NCI-H1092 treated with DMSO at 0.1 percent for 48 hours (cell line): ENCODE data around the gene CLDND1.

ENCODE experiments used
- DNase-seq: peaks from one replicate; lab custom pipeline; 2025; lab: John Stamatoyannopoulos, UW

Gene CLDND1

DNA sequence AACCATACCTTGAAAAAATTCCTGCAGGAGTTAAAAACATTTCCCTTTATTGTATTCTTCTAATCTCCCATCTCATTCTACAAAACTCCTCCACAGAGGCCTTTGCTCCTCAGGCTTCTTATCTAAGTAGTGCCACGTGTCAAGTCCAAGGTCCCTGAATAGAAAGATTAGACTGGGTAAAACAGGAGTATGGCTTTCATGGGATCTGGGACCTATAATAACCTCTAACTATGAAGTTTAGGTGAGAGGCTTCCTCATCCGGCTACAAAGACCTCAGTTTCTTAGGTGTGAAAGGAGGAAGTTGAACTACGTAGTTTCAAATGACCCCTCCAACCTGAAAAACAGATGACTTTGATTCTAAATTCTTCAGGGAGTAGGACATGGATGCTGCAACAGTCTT, 29.1 kb upstream of the CLDND1 start:
- DNase-seq = no peak

DNA sequence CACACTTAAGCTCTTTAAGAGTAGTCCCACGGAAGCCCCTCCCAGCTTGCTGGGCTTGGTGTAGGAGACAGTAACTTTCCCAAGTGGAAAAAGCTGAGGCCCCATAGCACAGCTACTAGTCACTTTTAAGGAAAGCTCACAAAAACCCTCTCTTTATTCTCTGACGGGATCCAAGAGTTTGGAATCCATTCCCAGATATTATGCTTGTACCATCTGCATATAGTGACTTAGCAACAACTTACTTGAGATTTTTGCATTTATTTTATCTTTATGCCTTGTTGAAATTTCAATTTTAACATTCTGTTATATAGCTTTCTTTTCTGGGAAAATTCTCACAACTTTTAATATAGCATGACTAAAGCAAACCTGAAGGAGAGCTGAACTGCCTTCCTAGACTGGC, 28.5 kb upstream of the CLDND1 start:
- DNase-seq = no peak

DNA sequence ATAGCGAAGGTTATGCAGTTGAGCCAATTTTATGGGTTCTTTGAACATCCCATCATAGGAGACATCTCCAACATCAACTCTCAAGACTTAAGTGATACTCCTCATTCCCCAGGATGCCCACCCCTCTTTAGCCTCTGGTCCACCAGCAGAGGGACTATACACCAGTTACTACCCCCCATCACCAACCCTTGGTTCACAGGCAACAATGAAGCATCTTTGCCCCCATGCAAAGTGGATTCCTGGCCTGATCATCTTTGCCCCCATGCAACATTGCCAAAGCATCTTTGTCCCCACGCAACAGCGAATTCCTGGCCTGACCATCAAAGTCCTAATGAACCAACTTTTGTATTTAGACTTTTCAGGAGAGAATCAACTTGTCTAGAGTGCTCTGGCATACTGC, 28.1 kb upstream of the CLDND1 start:
- no peak for DNase-seq

DNA sequence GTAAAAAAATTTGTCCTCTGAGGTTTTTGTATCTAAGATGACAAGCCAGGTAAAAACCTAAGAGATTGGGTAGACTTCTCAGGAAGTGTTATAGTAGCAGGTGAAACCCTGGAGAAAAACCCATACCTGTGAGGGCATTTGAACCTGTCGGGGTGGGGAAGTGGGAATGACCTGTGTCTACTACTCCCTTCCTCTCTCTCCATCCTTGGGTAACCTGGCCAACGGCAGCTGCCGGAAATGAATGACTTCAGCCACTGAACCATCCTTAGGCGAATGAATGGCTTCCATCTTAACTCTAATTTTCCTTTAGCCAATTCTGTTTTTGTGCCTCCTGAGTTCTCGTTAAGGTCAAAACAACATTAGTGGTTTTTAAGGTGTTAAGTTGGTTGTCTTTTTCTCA, 25.8 kb upstream of the CLDND1 start:
- no peak for DNase-seq

DNA sequence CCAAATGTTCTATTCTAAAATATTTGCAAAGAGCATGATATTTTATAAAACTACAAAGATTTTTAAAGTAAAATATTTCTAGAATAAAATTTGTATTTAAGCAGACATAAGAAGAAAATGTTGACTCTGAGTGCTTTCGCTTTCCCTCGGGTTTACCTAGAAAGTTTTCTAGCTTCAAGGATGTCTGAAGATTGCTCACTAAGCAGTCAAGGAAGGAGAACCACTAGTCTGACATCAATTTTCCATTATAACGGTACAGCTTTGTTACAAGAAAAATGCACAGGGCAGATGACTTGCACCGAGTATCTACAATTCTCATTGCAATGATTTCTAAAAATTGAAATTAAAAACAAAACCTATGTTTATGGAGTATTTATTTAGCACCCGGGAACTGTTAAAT, 23.2 kb upstream of the CLDND1 start:
- DNase-seq = no peak

DNA sequence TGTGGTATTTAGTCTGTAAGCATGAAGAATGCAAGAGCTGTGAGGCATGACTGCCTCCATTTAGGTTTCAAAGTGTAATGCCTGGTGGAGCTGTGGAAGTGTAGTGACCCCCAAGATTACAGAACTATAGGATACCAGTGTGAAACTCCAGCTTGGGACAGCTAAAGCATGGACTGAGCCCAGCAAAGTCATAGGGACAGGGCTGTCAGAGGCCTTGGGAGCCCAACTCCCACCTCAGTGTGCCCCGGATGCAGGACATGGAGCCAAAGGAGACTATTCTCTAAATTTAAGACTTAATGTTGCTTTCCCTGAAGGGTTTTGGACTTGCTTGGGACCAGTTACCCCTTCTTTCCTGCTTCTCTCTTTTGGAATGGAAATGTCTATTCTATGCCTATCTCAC, 19.9 kb upstream of the CLDND1 start:
- no peak for DNase-seq

DNA sequence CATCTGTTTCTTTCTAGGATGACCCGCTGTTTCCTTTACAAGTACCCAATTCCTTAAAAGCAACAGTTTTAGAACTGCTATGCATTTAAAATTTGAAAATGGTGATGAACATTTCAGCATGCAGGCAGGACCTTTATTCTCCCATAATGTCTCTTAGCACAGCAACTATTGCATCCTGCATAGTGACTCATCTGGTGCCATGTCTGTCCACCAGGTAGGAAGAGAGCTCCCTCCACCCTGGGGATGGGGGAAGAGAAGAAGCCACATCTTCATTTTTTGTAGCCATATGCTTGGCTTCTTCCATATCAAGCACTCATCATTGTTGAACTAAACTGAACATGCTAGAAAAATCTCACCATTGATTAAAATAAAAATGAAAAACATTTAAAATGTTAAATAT, 19.0 kb upstream of the CLDND1 start:
- no peak for DNase-seq

DNA sequence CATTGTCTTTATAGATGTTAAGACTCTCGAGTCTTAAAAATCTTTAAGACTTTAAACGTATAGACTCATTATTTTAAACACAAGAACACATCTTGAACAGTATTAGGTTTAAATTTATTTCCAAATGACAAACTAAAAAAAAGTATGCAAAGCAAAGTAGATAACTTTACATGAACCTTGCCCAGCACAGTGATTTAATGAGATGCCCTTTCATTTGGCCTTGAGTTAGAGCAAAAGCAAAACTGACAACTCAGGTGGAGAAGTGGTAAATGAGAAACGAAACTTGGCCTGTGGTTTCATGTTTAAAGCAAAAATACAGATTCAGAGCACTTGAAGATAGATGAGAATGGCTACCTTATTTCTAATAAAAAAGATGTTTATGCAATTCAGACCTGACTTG, 17.6 kb upstream of the CLDND1 start:
- no peak for DNase-seq

DNA sequence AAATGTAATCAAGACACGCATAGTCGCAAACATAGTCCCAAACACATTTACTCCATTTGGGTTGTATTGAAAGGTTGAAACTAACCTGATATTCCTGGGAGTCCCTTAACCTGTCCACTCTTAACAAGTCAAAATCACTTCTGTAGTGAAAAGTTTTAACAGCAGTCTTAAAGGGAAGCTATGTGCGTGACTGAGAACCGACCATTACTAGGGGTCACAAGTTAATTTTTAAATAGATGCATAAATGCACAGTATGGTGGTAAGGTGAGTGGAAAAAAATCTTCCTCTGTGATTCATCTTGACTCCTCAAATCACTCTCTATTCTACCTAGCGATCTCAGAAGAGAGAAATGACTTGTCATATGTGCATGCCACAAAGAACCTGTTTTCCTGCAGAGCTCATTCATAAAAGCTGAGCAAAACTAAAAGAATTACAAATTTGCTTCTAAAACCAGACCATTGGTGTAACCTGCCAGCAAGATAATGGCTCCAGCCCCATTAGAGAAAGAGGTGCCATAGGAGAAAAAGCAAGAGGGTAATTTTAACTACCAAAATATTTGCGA, 13.8 kb upstream of the CLDND1 start:
- DNase-seq = no peak

DNA sequence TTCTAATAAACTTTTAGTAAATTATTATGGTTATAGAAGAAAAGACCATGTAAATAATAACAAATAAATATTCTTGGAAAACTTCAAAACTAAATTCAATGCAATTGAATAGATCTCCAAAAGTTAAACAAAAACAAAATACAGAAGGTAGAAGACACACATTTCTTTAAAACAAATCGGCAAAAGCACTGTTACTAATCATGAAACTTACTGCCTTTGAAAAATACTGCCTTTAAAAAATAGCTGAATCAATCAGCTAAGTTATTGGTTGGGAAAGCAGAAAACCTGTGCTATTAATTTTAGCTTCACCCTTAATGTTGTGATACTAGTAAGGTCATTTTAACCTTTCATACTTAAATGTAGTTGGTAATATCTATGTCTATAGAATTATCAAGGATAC, 12.0 kb upstream of the CLDND1 start:
- no peak for DNase-seq

DNA sequence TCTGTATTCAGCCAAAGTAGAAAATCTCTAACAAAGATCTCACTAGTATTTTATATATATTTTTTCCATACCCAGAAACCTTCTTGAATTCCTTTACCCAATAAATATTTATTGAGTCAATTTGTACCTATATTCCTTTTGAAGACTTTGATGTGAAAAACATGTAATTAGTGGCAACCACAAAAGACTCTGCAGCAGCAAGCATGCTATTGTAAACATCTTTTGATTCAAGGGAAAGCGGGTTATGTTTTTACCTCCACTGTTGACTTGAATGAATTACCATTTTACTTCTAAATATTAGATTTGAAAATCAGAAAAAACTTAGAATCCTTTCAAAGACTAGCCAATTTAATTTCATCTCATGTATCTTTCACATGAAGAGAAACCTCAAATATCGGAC, 11.5 kb upstream of the CLDND1 start:
- no peak for DNase-seq

DNA sequence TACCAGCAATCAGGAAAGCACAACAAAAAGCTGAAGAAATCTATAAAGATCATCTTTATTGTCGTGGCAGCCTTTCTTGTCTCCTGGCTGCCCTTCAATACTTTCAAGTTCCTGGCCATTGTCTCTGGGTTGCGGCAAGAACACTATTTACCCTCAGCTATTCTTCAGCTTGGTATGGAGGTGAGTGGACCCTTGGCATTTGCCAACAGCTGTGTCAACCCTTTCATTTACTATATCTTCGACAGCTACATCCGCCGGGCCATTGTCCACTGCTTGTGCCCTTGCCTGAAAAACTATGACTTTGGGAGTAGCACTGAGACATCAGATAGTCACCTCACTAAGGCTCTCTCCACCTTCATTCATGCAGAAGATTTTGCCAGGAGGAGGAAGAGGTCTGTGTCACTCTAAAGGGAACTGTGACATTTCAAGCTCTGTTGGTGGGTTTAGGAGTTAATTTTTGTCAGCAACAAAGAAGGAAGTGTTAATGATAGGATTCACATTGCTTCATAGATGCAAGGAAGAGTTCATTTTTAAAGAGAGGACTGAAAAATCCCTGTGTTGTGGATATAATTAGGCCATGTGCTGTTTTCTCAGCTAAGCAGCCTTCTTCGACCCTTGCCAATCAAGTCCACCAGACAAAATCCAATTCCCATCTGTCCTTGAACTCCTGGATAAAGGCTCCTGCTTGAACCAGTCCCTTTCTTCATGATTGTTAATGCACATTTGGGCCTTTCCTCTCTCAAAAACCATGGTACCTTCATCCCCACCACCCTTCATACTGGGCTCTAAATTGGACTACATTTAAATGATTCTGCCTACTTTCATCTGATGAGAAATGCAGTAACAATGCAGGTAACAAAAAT, 10.2 kb upstream of the CLDND1 start:
- DNase-seq = no peak

DNA sequence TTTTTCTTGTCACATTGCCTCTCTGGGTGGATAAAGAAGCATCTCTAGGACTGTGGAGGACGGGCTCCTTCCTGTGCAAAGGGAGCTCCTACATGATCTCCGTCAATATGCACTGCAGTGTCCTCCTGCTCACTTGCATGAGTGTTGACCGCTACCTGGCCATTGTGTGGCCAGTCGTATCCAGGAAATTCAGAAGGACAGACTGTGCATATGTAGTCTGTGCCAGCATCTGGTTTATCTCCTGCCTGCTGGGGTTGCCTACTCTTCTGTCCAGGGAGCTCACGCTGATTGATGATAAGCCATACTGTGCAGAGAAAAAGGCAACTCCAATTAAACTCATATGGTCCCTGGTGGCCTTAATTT, 9.6 kb upstream of the CLDND1 start:
- DNase-seq = no peak

DNA sequence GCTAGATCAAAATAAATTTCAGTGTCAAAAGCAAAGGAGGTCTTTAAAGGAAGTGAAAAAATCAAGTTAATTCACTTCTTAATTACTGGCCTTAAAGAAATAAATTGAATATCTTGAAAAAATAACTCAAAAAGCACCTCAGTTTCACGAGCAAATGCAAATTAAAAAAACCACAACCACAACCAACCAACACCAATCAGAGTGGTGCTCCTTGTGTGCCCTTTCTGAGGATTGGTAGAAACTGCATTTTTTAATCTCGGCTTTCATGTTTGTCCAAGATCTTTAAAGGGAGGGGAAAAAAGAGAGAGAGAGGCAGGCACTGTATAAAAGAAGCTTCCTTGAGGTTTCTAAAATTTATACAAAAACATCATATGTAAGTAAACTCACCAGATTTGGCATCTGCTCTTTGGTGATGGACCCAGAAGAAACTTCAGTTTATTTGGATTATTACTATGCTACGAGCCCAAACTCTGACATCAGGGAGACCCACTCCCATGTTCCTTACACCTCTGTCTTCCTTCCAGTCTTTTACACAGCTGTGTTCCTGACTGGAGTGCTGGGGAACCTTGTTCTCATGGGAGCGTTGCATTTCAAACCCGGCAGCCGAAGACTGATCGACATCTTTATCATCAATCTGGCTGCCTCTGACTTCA, 9.0 kb upstream of the CLDND1 start, which contains the start of gene GPR15:
Gene GPR15 (plus strand): TSS at position 357 of the 653 bp plus-strand sequence. CDS start 56 bp downstream, at position 413.
- DNase-seq = no peak

DNA sequence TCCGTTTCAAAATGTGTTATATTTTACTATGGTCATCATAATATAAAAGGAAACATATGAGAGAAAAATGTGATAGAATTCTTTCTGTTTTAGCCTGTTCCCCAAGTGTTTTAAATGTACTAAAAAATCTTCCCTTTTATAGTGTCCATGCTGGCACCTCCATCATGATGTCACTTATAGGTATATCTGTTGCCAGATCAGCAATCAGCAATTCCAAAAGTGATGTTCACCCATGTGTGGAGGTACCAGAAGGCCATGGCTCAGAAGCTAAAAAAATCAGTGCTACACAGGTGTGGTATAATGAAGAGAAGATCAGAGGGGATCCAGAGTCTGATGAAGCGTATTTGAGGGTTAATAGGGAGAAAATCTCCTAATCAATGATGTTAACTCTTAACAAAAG, 8.0 kb upstream of the CLDND1 start:
- DNase-seq = no peak

DNA sequence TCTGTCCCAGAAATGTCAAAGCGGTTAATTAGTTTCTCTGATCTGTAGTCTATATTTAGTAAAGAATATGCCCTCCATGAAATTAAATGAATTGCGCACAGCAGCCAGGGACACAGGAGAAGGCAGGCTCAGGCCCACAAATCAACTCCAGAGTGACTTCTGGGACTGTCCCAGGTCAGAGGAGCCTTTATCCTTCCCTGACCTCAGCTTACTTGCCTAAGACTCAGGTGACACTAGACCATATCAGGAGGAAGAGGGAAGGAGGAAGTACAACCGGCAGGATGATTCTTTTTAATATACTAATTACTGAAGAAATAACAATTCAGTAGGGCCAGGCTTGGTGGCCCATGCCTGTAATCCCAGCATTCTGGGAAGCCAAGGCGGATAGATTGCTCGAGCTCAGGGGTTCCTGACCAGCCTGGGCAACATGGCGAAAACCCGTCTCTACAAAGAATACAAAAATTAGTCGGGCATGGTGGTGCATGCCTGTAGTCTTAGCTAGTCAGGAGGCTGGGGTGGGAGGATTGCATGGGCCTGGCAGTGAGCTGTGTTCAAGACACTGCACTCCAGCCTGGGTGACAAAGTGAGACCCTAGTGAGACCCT, 7.3 kb upstream of the CLDND1 start:
- no peak for DNase-seq

DNA sequence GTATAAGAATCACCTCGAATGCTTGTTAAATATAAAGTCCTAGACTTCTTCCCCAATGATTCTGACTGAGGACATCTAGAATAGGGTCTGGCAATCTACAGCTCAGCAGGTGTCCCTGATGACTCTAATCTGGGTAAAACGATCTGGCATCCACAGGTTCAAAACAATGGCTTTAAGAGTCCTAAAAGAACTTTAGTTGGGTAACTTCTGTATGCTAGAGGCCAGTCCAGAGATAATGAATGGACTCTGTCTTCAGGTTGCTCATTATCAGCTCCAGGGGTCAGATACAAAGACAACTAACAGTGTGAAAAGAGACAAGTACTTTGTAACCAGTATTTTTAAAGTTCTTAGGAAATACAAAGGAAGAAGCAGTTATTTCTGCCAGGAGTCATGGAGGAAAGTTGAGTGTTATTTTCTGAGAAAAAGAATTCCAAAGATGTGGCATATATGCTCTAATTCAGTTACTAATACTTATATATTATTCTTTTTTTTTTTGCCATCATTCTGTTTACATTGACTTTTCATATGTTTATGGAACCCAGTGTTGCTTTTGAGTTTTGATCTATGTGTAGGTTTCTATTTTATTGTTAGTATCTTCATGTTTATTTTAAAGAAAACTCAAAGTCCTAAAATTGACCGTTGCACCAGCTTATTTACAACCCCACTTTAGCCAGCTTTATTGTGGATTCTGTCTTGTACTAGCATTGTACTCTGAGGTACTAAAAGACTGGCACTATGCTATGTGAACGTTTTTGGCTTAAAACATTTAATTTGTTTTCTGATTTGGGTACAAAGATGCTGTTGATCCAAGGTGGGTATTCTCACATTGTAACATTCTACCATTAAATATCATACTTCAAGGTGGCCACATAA, 6.0 kb upstream of the CLDND1 start:
- no peak for DNase-seq

DNA sequence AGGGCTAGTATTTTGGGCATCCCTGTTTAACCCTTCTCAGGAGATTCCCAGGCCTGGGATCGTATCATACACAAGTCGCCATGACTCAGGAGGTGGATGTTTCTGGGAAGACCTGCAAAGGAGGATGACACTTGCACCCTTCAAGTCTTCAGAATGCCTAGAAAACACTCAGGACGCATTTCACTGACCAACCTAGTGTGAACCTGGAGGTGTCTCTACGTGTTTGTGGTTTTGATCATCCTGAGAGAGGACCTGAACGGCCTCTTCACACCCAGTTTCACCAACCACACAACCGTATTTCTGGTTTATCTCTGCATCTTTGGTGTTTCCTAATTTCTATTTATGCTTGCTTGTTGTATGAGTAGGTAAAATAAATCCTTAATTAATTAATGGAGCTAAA, 2.8 kb upstream of the CLDND1 start:
- no peak for DNase-seq

DNA sequence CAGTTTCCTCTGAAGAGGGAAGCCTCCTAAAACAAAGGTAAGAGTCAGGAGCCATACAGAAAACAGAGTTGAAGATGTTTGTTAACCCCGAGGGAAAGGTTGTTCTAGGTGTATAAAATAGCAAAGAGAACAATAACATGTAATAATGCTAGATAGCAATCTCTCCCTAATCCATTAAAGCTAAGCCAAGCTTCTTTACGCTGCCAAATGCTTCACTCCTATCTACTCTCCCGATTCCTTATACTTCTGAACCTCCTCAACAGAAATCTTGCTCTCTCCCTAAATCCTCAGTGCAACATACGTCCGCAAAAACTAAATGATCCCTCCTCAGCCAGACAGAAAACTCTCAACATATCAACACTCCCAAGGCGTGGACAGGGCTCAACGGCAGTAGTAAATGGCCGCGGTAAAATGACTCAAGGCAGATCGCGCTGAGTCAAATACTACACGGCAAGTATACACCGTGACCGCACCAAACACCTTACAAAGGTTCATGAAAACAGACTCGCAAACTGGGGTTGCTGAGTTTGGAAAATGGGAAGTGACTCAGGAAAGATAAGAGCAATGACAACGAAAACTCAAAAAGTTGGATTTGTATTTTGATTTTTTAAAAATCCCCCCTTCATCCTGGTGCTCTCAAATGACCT, 682 bp downstream of the CLDND1 start:
- peak; percentile 40 for DNase-seq

DNA sequence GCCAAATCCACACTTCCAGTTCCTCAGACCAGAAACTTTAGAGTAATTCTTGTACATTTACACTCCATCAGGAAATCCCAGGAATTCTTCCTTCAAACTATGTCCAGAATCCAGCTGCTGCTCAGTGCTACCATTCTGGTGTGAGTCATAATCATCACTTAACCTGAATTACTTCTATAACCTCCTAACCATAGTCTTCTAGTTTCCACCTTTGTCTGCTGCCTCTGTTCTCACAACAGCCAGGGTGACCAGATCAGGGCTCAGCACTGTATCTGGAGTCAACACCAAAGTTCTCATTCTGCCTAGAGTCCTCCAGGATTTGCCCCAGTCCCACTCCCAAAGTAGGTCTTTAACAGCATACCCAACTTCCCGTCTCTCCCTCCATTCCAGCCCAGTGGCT, 3.4 kb downstream of the CLDND1 start:
- DNase-seq = no peak

DNA sequence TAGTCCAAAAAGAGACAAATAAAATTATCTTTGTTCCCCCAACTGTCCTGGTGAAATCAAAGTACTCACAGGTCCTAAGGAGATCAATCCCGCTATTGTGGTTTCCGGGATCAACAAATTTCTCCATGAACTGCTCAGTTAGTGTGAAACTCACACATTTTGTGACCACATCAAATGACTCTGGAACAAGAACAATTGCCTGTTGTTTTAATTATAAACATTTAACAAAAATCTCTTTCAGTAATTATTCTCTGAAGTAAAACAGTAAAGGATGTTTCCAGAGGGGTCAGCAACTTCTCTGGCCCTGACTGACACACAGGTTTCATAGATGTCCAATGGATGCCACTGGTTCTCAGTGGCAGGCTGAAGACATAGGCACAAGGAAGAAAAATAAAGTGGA, 3.9 kb downstream of the CLDND1 start:
- no peak for DNase-seq

DNA sequence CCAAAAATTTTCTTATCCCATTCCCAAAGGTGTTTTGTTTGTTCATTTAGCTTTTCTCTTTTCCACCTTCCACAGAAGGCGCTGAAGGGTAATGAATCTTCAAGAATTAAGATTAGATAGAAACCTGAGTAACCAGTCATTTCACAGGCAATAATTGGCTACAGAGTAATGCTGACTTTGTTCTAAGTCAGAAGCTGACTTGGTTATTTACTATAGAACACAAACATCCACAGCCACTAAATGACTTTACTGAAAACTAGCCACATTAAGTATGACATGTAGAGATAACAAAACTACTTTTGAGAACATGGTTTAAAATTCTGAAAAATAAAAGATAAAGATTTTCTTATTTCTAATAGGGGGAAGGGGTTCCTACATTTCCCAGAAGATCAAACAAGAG, 7.8 kb downstream of the CLDND1 start:
- no peak for DNase-seq
